ENCODE data around the gene FSTL3. TPM values are rescaled to one million over a fixed set of nuclear protein-coding genes. Genes with fewer than 3 reads are reported as not detected.

Gene FSTL3
- total RNA-seq, 4 donors from 2014 or later, result 582 to 977 (median 642) TPM

DNA sequence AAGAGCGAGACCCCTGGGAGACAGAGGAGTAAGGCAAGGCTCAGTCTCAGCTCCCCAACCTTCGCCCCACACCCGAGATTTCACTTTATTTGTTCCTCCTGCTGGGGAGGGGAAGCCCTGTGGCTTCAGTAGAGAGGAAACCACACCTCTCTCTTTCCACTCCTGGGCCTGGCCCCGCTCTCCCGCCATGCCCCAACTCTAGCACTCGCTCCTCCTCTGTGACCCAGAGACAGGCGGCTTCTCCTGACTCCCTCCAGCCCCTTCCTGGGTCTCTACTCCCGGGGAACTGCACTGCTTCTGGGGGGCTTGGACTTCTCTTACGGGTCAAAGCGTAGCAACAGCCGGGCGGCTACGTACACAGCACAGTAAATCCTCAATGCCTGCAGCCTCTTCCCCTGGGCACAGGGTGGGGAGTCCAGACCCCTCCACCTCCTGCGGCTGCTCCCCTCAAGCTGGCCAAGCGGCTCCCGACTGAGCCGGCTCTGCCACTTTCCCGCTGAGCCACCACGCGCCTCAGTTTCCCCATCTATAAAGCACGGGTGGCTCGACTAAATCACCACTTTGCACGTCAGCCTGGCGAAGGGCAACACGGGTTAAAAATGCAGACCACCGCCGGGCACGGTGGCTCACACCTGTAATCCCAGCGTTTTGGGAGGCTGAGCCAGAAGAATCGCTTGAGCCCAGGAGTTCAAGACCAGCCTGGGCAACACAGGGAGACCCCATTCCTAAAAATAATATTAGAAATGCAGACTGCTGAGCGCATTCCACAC is 14.6 kb upstream of the FSTL3 start:
- 19% methylated on average over 25 to 30 of the region's 31 CpGs for WGBS, 2 donors
- Histone ChIP-seq H3K4me1 (peaks cover 3 to 77% (median 64%) of the 10 kb centered on the region in 4 donors), H3K36me3 (peaks cover 0 to 25% (median 0%) of the 10 kb centered on the region in 3 donors), H3K27ac (peak overlapping the region; percentile 78 to 96 (median 91)), H3K9me3 (no peaks in the 10 kb centered on the region), H3K4me3 (peak overlapping the region; percentile 77 to 100 (median 98)), H3K27me3 (no peaks in the 10 kb centered on the region)
- no peak for TF ChIP-seq EP300 (IDR thresholded peaks at IDR 0.05)
- TF ChIP-seq, protein P1, sequence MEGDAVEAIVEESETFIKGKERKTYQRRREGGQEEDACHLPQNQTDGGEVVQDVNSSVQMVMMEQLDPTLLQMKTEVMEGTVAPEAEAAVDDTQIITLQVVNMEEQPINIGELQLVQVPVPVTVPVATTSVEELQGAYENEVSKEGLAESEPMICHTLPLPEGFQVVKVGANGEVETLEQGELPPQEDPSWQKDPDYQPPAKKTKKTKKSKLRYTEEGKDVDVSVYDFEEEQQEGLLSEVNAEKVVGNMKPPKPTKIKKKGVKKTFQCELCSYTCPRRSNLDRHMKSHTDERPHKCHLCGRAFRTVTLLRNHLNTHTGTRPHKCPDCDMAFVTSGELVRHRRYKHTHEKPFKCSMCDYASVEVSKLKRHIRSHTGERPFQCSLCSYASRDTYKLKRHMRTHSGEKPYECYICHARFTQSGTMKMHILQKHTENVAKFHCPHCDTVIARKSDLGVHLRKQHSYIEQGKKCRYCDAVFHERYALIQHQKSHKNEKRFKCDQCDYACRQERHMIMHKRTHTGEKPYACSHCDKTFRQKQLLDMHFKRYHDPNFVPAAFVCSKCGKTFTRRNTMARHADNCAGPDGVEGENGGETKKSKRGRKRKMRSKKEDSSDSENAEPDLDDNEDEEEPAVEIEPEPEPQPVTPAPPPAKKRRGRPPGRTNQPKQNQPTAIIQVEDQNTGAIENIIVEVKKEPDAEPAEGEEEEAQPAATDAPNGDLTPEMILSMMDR (IDR thresholded peaks at IDR 0.05), result no peak
- no peak for TF ChIP-seq POLR2A (IDR thresholded peaks at IDR 0.05)
- DNase-seq (ENCODE audit: low spot score in 2 of 2), result no peak

DNA sequence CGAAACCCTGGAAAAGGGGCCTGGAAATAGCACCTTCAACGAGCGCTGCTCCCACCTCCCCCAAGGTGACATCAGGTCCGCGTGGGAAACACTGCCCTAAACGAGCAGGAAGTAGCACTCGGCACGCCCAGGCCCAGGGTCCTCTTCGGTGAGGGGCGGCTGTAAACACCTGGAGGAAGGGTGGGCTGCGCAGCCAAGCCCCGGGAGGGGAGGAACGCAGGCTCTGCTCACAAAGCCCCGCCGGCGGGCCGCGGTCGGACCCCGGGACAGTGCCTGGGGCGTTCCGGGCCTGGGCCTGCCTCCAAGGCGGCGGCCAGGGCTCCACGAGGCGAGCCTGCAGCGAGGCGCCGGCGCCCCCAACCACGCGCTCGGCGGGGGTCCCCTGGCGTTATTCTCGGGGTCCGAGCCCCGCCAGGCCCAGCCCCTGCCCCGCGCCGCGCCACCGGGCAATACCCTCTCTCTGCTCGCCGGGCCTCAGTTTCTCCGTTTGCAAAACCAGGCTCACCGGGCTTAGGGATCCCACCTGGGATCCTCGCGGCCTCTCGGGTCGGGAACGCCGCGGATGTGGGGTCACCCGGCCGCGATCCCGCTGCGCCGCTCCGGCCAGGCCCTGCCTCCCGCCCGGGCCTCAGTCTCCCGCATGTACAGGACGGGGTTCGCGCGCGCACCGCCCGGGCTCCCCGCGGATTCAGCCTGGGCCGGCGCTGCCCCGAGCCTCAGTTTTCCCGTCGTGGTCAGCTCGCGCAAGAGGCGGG is 13.8 kb upstream of the FSTL3 start:
- H3K9me3 ChIP-seq, result no peaks in the 10 kb centered on the region
- H3K27ac ChIP-seq, result peak overlapping the region; percentile 78 to 96 (median 91)
- peaks cover 0 to 17% (median 0%) of the 10 kb centered on the region in 3 donors for H3K36me3 ChIP-seq
- TF ChIP-seq, protein P1 (IDR thresholded peaks at IDR 0.05), result no peak
- TF ChIP-seq POLR2A (IDR thresholded peaks at IDR 0.05) (no peak), EP300 (IDR thresholded peaks at IDR 0.05) (no peak)
- WGBS, 2 donors, result 1 to 2% methylated on average over 32 to 43 of the region's 81 CpGs
- H3K27me3 ChIP-seq, result no peaks in the 10 kb centered on the region
- H3K4me3 ChIP-seq, result peak overlapping the region; percentile 77 to 100 (median 98)
- H3K4me1 ChIP-seq, result peaks cover 3 to 69% (median 60%) of the 10 kb centered on the region in 4 donors
- no peak for DNase-seq (ENCODE audit: low spot score in 2 of 2)

DNA sequence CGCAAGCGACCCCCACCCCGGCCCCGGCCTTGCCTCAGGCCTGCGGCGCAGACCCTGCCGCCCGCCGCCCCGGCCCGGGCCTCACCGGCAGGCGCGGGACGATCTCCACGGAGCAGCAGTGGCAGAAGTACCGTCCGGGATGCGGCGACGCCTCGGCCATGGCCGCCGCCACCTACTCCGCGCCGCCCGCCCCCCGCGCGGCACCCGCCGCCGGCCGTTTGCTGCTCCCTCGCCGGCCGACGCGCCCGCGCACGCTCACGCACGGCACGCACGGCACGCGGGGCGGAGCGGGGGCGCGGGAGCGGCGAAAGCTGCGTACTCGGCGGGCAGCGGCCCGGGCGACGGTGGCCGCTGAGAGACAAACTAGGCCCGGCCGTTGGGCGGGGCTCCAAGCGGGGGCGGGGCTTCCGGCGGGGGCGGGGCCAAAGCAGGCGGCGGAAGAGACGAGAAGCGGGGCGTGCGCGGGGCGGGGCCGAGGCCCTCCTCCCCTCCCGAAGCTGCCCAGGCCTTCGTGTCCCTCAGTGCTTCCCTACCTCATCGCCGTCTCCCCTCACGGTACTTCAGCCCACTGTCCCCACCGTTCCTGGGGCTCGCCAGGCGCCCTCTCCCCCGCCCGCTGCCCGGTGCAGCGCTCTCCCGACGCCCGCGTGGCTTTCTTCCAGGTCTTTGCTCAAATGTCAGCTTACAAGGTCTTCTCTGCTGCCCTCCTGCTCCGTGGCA is 13.1 kb upstream of the FSTL3 start, which contains the start of gene RNF126:
Gene RNF126, minus strand, starts transcription at position 253 of the 720 bp plus-strand sequence. Its CDS starts 93 bp downstream, at position 160.
- H3K27ac ChIP-seq, result peak within 1 kb of the TSS; percentile 90 to 96 (median 95)
- peak within 1 kb of the TSS; percentile 77 to 100 (median 98) for H3K4me3 ChIP-seq
- TF ChIP-seq, protein P1 (IDR thresholded peaks at IDR 0.05), result peak in 2 of 5 experiments; percentile 18 to 48
- TF ChIP-seq POLR2A (IDR thresholded peaks at IDR 0.05) (peak; percentile 29 to 74), EP300 (IDR thresholded peaks at IDR 0.05) (peak in 1 of 2 donors; percentile 75)
- WGBS, 2 donors, result 1 to 5% methylated on average over 14 to 35 of the region's 97 CpGs
- H3K4me1 ChIP-seq, result peaks cover 3 to 62% (median 53%) of the 10 kb centered on the region in 4 donors
- peak; percentile 94 to 96 for DNase-seq (ENCODE audit: low spot score in 2 of 2)
- no peaks in the 10 kb centered on the region for H3K27me3 ChIP-seq
- no peaks in the 10 kb centered on the region for H3K9me3 ChIP-seq
- H3K36me3 ChIP-seq, result peaks cover 0 to 10% (median 0%) of the 10 kb centered on the region in 3 donors

DNA sequence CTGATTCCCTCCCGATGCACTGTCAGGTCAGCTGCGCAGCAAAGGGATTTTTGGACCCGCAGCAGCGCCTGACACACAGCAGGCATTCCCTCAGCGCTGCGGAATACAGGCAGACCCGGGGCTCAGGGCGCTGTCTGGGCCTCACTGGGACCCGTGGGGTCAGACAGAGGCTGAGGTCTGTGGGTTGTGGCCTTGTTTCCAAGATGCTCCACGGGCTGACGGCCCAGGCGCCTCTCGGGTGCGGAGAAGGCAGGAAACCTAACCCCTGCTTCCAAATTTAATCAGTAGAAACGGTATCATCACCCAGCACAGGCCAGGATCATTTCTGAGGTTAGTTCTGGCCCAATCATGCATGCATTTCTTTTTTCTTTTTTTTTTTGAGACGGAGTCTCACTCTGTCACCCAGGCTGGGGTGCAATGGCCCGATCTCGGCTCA is 12.5 kb upstream of the FSTL3 start:
- Histone ChIP-seq H3K9me3 (no peaks in the 10 kb centered on the region), H3K27me3 (no peaks in the 10 kb centered on the region), H3K4me3 (peak overlapping the region; percentile 41 to 100 (median 81)), H3K27ac (peak overlapping the region; percentile 90 to 96 (median 95)), H3K36me3 (peaks cover 0 to 4% (median 0%) of the 10 kb centered on the region in 3 donors), H3K4me1 (peaks cover 3 to 56% (median 47%) of the 10 kb centered on the region in 4 donors)
- DNase-seq (ENCODE audit: low spot score in 2 of 2), result no peak
- no peak for TF ChIP-seq EP300 (IDR thresholded peaks at IDR 0.05)
- no peak for TF ChIP-seq POLR2A (IDR thresholded peaks at IDR 0.05)
- TF ChIP-seq, protein P1 (IDR thresholded peaks at IDR 0.05), result no peak
- 28 to 46% methylated on average over 13 to 18 of the region's 18 CpGs for WGBS, 2 donors

All from tibial nerve (tissue), 4 donors.